GM19193 (cell line): ENCODE data around the gene MOB3A.

Source experiments
- POLR2A ChIP-seq: IDR thresholded peaks from 4 replicates; pipeline ENCODE4 v1.6.1; 2011; ENCODE audit not compliant: insufficient read depth, insufficient read length; ENCODE audit errors: extremely low read depth

Gene MOB3A

DNA sequence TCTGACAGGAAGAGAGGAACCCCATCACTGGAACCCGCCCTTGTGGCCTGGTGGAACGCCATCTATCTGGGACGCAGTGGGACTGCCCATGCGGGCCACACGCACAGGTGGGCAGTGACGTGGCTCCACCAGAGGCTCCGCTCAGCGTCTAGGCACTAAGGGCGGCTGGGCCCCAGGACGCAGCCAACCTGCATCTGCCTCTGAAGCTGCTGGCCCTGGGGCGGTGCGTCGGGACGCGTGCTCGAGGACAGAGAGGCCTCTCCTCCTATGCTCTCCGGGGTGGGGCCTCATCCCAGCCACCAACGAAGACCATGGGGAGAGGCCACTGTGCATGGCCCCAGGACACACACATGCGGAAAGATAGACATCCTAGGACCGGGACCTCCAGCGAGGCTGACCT, 18.7 kb upstream of the MOB3A start:
- no peak for TF ChIP-seq POLR2A

GRCh38 chr19:2114218-2114617, 18.1 kb upstream of the MOB3A start:
- no peak for TF ChIP-seq POLR2A

DNA sequence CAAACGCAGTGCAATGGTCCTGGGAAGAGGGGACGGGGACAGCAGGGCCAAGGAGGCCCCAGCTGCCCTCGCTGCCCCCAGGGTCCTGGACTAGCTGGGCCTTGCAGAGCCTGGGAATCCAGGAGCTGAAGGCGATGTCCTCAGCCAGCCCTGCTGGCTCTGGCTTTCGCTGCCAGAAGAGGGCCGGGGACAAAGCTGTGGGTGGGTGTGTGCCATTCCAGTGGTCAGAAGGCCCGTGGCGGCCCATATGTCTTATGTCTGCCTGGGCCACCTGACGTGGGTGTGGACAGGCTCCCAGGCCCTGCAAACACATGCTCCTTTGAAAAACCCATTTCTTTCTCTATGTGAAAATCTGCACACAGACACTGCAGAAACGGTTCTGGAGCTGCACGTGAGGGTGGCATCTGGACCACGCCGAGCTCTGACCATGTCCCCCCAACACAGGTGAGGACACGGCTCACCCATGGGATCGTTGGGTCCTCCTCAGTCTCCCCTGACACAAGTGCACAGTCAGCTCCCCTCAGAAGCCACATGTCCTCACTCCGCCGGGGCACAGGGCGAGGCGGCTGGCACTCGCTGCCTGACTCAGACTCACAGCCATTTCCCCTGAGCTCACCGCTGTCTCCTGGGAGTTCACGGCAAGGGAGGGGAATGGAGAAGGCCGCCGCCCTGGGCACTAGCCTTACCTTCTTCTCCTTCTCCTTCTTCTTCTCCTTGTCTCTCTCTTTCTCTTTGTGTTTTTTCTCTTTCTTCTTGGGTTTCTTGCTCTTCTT, 17.5 kb upstream of the MOB3A start:
- no peak for TF ChIP-seq POLR2A

GRCh38 chr19:2112516-2113320, 16.6 kb upstream of the MOB3A start:
- no peak for TF ChIP-seq POLR2A

GRCh38 chr19:2111886-2112285, 15.8 kb upstream of the MOB3A start:
- TF ChIP-seq POLR2A = no peak

- TF ChIP-seq POLR2A = no peak
These were observed 15.3 kb upstream of the MOB3A start for GRCh38 chr19:2111425-2111824.

DNA sequence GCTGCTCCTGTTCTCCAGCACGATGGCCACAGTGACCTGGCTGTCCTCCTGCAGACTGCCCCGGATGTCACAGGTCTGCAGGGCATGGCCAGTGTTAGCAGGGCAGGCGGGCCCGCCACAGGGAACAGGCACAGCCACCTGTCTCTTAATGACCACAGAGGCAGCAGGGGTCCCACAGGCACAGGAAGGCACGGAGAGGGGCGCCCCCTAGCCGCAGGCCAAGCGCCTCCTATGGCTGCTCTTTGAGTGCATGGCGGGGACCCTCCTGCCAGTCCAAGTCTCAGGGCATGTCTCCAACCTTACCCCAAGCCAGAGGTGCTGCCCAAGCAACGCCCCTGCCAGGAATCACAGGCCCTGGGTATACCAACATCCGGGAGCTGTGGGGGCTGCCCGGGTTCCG, 14.7 kb upstream of the MOB3A start:
- no peak for TF ChIP-seq POLR2A

DNA sequence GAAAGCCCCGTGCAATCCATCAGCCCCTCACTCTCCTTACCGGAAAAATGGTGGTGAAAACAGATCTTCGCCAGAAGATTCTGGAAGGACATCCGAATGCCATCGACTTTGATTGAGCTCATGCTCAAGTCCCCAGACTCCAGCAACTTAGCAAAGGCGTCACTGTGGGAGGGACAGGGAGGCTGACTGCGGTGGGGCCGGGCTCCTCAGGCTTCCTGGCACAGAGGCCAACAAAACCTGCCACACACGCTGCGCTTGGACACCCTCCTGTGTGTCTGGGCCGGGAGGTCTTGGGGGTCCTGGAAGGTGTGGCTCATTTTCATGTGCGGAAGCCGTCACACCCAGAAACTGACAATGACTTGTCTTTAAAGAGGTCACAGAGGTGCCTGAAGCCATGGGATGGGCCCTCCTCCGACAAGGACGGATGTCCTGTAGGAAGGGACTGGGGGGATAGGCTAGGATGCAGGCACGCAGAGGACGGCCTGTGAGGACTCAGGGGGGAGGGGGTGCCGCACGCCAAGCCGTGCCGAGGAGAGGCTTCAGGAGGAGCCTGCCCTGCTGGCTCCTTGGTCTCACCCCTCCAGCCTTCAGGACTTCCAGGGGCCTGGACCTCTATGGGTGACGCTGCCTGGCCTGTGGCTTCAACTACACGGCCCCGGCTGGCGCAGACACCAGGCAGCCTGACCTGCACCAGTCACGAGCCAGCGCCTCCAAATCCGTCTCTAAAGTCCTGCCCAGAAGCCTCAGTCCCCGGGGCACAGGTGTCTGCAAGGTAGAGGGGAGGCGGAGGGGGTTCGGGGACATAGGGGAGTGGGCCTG, 13.1 kb upstream of the MOB3A start:
- no peak for TF ChIP-seq POLR2A

GRCh38 chr19:2108251-2109016, 12.3 kb upstream of the MOB3A start:
- TF ChIP-seq POLR2A = no peak

GRCh38 chr19:2103045-2103707, 7.0 kb upstream of the MOB3A start:
- no peak for TF ChIP-seq POLR2A

GRCh38 chr19:2101417-2102335, 5.5 kb upstream of the MOB3A start:
- TF ChIP-seq POLR2A = no peak

GRCh38 chr19:2100719-2101061, 4.6 kb upstream of the MOB3A start:
- TF ChIP-seq POLR2A = no peak

DNA sequence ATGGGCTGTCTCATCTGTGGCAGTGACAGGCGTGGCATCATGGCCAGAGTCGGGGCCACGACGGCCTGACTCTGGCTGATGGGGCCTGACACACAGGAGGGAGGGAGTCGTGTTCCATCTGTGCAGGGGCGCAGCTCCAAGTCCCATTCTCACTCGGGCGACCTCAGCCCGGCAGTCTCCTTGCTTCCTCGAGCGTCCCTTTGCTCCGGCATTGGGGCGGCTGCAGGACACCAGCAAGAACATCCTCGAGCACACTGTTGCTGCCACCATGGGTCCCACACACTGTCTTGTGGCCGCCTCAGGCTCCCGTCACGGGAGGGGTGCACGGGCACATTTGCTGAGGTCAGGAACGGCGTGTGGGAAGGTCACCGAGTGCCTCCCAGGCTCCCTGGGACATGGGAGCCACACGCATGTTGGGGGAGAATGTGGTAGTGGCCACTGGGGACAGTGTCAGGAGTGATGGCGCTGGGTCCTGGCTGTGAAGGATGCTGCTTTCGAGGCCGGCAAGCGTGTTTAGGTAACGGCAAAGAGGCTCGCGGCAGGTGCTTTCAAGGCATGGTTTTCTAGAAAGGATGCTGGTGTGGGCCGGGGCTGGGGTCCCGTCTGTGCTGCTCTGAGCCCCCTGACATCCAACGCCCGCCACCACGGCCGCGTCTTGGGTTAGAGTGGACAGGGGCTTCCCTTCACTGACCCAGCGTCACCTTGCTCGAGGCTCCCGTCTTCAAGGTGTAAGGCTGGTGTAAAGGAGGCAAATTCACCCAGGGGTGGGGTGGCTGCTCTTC, 4.0 kb upstream of the MOB3A start:
- TF ChIP-seq POLR2A = no peak

DNA sequence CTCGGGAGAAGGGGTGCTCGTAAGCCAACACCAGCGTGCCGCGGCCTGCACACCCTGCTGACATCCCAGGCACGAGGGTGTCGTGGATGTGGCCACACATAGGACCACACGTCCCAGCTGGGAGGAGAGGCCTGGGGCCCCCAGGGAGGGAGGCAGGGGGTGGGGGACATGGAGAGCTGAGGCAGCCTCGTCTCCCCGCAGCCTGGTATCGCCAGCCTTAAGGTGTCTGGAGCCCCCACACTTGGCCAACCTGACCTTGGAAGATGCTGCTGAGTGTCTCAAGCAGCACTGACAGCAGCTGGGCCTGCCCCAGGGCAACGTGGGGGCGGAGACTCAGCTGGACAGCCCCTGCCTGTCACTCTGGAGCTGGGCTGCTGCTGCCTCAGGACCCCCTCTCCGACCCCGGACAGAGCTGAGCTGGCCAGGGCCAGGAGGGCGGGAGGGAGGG, 3.0 kb upstream of the MOB3A start:
- TF ChIP-seq POLR2A = no peak
